Measurements from ENCODE around the gene SLC39A5.
"Not testable (repeated sequence)": the region's sequence is repeated elsewhere in the genome, so short reads cannot be mapped to it uniquely, and the experiment has no call there.

The SLC39A5 gene, protein sequence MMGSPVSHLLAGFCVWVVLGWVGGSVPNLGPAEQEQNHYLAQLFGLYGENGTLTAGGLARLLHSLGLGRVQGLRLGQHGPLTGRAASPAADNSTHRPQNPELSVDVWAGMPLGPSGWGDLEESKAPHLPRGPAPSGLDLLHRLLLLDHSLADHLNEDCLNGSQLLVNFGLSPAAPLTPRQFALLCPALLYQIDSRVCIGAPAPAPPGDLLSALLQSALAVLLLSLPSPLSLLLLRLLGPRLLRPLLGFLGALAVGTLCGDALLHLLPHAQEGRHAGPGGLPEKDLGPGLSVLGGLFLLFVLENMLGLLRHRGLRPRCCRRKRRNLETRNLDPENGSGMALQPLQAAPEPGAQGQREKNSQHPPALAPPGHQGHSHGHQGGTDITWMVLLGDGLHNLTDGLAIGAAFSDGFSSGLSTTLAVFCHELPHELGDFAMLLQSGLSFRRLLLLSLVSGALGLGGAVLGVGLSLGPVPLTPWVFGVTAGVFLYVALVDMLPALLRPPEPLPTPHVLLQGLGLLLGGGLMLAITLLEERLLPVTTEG

DNA sequence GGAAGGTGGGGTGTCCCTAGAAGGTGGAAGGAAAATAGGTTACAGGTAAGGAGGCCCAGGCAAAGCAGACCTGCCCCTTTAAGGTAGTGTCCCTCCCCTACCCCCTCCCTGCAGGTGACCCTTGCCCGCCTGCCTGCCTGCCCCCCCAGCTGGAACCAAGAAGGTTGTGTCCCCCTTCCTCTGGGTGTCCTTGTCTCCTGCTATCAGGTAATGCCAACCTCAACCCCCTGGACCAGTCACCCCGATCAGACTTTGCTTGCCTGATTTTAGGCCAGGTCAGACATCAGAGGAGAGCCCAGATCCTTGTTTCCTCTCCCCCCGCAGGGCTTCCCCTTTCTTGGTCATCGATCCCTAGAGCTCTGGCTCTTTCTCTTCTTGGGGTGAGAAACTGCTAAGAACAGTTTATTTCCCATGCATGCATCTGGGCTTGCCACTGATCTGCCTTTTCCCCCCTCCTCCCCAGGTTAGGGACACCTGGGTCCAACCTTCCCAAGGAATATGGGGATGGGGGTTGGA is at the start of gene SLC39A5:
Gene SLC39A5, plus strand, starts transcription at position 136 of the 516 bp plus-strand sequence. CDS start 1,224 bp downstream, outside the sequence.
- no peak for FAIRE-seq

DNA sequence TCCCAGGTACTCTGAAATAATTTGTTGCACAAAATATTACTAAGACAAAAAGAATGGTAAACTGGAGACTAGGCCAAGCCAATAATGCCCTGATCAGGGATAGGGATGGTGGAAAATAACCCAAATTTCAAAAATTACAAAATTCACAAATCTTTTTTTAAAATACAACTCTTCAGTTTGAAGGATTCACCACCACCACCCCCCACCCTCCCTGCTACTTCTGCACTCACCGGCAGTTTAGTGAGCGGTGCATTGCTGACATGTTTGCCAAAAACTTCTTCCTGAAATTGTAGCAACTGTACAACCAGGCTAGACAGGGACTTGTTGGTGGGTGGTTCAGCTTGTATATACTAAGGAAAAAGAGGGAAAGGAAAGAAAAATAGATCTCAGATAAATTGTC is 42.9 kb upstream of the SLC39A5 start:
- no peak for FAIRE-seq

DNA sequence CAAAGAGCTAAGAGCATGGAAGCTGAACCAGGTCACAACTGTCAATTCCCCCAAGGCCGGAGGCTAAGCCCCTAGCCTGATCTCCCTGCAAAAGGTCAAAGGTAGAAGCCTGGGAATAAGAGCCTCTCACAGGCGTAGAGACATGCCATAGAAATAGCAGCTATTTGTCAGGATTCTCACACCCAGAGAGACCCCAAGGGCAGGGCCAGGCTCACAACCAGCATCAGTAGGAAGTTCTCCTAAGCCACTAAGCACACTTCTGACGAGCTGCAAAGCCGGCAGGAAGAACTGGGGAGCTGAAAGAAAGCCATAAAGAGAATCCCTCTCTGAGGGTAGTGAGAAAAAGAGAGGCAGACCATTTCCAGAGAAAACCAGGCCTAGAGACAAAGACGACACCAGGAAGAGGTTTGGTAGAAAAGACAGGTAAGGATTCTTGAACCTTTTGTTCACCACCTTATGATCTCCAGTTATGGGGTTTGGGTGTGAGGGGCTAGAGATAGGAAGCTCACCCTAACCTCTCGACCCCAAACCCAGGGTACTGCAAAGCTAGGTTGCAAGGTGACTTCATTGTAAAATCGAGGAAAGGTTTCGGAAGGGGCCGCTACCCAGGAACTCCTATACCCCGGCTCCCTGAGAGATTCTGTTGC is 41.6 kb upstream of the SLC39A5 start:
- FAIRE-seq: no peak

DNA sequence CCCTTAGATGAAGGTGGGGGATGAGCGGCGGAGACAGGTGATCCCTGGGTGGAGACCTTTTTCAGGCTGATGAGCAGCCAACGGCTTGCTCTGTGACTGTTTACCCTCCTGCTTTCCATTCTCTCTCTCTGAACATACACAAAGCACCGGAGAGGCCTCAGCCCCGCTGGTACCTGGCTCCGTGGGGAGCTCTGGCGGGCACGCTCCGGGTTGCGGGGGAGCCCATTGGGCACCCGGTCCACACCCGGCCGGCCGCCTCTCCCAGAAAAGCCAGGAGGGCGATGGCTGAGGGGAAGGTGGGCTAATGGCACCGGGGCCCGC is 41.1 kb upstream of the SLC39A5 start:
- FAIRE-seq: no peak

DNA sequence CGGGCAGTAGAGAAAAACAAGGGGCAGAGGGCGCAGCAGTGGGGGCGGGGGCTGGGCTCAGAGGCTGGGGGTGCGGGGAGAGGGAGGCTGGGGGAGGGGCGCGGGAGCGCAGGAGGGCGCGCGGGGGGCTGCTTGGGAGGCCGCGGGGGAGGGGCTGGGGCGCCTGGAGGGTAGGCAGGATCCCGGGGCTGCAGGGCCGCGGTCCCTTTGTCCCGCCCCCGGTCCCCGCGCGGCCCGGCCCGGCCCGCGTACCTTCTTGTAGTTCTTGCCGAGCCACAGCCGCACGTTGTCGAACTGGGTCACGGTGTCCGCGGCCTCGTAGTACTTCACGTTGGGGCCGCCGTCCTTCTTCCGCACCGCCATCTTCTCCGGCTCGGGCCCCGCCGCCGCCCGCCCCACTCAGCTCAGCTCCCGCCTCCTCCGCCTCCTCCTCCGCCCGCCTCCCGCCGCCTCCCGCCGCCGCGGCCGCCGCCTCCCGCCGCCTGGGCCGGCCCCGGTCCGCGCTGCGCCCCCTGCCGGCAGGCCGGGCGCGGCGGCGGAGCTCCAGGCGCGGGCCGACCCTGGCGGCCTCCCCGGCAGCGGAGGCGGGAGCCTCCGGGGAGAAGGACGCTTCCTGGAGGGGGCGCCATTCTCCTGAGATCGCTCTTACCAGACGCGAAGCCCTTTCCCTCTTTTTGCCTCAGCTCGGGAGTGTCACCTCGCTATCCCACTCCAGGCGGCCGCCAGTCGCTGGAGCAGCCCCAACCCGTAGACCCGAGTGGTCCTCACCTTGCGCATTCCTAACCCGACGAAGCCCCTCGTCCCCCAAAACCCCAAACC is 40.5 kb upstream of the SLC39A5 start, which contains the start of gene SMARCC2:
Gene SMARCC2, minus strand, starts transcription at position 385 of the 819 bp plus-strand sequence. Its CDS starts 22 bp downstream, at position 363.
- FAIRE-seq: no peak

DNA sequence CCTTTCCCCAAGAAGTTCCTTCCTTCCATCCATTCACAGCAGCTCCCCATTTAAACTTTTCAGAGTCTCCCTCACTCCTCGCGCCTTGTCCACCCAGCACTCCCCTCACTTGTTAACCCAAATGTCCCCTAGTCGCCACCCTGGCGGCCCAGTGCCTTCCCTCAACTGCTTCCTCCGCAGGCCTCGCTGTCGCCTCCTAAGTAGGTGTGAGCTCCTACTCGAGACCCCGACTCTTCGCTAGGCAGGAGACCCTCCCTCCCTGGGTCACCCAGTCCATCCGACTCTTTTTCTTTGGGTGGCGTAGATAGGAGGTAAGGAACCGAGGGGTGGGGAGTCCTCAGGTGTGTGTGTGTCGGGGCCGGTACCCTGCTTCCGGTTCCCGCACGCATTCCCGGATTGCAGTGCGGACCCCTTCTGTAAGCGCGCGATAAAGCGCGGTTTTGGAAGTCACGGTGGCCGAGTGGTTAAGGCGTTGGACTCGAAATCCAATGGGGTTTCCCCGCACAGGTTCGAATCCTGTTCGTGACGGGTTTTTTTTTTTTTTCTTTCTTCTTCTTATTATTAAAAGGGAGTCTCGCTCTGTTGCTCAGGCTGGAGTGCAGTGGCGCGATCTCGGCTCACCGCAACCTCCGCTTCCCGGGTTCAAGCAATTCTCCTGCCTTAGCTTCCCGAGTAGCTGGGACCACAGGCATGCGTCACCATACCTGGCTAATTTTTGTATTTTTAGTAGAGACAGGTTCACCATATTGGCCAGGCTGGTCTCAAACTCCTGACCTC is 39.7 kb upstream of the SLC39A5 start:
- FAIRE-seq: no peak

DNA sequence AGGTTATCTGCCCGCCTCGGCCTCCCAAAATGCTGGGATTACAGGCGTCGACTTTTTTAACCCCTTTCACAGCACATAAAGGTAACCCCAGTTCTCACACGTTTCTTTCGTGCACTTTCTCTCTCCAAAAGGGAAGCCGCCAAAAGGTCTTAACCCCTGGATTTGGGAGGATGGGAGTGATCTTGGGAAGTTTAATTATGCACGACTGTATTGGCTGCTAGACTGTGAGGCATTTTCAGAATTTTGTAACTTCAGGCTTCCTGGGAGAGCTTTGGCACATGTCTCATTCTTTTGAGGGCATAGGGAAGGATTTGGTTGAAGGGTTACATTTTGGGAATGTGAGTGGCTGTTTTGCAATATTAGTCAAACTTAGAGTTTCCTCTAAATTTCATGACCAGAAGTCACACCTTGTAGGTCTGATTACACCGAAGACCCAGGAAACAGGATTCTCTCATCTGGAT is 39.1 kb upstream of the SLC39A5 start:
- FAIRE-seq: no peak

DNA sequence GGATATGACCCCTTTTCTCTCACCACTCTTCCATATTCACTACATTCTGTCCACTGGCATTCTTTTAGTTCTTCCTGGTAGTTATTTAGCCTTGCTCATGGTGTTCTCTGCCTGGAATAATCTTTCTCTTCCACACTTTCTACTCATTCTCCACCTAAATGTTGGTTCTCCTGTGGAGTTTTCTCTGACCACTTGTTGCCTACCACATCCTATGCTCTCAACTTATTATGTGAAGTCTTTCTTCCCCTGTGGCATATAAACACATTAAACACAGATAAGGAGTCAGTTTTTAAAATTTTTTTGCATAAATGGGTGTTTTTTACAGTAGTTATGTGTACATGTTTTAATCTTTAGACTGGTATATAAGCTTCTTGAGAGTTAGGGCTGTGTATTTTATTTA is 37.3 kb upstream of the SLC39A5 start:
- FAIRE-seq: no peak

DNA sequence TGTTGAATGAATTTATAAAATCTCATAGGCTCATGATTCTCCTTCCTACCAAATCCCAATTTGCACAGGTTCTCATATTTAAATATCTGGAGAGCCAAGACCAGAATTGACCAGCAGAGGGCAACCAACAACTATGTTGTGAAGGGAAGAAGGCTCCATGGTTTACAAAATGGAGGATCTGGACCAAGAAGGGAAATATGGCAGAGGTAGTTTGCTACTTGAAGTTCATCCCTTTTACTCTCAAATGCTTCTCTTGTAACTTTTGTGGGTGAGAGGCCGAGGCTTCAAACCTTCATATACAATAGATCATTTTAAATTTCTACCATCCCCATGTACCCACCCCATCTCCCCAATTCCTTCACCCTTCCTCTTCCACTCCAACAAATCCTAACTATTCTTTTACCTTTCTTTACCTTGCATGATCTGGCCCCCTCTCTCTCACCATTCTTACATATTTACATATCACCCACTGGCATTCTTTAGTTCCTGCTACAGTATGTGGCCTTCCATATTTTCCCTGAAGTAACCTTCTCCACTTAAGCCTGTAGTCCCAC is 36.7 kb upstream of the SLC39A5 start:
- FAIRE-seq: peak; percentile 79

DNA sequence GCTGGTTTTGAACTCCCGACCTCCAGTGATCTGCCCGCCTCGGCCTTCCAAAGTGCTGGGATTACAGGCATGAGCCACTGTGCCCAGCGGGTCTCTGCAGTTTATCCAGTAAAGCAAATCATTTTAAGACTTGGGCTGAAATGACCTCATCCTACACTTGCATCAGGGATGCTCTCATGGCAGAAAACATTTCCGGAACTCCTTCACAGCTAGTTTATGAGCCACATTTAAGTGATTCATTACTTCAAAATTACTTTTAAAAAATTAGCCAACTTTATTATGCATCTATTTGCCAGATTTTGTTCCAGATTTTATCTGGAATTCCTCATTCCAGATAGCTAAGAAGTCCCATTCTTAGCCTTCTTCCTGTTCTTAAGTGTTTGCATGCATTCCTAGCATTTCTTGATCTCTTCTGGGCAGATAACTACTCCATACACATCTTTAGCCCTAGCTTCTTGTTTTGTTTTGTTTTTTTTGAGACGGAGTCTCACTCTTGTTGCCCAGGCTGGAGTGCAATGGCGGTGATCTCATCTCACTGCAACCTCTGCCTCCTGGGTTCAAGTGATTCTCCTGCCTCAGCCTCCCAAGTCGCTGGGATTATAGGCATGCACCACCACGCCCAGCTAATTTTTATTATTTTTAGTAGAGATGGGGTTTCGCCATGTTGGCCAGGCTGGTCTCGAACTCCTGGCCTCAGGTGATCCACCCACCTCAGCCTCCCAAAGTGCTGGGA is 32.9 kb upstream of the SLC39A5 start:
- FAIRE-seq: not testable (repeated sequence)

DNA sequence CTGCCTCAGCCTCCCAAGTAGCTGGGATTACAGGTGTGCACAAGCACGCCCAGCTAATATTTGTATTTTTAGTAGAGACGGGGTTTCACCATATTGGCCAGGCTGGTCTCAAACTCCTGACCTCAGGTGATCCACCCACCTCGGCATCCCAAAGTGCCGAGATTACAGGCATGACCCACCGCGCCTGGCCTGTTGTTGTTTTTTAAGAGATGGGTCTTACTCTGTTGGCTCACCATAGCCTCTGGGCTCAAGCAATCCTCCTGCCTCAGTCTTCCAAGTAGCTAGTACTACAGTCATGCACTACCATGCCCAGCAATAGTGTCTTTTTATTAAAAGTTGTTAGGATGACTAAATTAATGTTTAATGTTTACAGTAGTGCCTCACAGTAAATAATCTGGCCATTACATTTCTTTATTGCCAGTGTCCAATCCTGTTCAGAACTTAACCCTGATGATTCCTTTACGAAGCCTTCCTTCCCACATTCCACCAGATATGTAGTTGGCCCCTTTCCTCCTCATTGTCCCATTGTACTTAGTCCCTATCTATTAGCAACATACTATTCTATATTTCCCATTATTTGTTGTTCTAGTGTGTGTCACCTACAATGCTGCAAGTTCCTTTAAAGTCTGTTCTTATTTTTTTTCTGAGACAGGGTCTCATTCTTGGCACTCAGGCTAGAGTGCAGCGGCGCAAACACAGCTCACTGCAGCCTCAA is 31.8 kb upstream of the SLC39A5 start:
- FAIRE-seq: no peak

DNA sequence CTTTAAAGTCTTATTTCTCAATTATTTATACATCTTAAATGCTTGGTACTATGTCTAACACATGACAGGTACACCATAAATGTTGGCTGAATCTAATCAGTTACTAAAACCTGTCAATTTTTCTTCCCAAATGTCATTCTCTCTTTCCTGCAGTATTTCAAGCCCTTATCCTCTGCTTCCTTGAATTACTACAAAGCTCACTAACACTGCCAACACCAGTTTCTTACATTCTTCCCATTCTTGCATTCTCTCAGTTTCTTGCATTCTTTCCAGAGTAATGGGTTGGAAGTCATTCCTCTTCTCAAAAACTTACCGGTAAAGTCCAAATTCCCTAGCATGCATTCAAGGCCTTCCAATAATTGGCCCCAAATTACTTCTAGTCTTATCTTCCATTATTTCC is 31.0 kb upstream of the SLC39A5 start:
- no peak for FAIRE-seq

DNA sequence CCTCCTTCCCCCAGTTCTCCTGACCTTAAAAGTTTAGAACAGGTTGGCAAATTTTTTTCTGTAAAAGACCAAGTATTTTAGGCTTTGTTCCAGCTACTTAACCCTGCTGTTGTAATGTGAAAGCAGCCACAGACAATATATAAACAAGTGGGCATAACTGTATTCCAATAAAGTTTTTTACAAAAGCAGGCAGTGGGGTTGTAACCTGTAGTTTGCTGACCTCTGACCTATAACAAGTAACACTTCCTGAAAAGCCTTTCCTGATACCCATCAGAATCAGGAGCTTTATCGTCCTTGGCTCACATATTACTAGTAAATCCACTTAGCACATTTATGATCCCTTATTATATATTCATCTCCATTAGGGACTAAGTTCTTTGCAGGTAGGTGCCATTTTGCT is 27.5 kb upstream of the SLC39A5 start:
- no peak for FAIRE-seq

DNA sequence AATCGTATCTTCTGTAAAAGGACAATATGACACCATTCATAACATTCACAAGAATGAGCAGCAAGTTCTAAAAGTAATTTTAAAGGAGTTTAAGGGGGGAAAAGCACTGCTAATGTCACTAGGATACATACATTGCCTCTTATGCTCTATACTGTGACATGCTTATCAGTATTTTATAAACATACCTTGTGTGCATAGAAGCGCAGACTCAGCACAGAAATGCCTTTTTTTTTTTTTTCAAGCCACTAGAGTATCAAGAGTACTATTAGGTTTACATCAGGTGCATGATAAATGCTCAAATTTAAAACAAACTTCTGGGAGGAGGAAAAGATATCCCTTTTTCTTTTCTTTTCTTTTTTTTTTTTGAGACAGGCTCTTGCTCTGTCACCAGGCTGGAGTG is 27.0 kb upstream of the SLC39A5 start:
- no peak for FAIRE-seq

DNA sequence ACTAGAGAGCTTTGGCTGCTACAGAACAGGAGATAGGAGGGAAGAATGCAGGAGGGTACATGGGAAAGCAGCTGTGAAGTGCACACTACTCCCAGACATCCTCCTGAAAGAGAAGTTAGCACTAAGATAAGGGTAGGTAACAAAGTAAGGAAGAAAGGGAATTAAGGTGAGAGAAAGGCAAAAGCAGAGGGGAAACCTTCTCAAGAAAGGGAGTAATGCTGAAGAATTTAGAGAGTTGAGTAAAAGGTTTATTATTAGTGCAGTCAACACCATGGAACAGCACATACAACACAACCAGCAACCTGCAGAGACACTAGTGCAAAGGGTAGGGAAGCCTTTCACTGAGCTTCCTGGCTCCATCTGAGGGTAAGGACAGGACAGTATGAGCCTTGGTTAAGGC is 25.6 kb upstream of the SLC39A5 start:
- no peak for FAIRE-seq

DNA sequence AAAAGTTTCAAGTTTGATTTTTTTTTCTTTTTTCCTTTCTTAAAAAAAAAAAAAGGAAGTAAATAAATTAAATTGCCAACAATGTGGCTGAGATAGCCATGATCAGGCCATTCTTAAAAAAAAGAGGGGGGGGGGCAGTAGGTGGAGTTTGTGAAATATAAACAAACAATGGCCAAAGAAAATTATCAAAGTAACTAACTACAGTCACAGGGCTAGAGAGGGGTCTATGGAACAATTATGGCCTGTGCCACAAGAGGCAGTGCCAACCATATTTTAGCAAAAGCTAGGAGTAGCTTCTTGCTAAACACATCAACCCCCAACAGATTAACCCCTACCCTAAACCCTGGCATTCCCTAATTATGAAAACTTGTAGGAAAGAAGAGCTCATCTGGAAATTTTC is 24.4 kb upstream of the SLC39A5 start:
- no peak for FAIRE-seq

DNA sequence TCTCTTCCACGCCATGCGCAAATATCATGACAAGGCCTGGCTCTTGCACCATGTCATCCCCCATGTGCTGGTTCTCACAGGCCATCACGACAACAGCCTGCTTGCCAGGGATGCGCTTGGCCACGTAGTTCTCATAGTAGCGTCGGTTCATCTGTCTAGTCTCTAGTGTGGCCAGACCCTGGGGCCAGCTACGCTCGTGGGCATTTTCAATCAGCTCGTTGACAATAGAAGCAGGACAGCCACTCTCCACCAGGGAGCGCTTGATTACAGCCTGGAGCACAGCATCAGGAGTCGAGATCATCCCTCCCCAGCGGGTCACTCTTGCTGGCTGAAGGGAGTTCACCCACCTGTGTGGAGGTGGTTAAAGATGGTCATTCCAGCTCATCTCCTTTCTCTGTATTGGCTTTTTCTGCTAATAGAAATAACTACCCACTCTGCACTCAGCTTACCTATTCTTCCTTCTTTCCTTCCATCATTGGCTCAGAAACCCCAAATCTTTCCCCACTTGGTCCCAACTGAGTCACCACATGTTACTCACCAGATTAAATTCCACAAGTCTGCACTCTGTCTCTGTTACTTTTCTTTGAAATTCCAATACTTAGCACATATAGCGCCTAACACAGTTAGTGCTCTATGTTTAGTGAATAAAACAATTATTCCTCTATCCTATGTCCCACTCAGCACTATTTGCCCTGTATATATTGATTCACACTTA is 23.2 kb upstream of the SLC39A5 start:
- no peak for FAIRE-seq

DNA sequence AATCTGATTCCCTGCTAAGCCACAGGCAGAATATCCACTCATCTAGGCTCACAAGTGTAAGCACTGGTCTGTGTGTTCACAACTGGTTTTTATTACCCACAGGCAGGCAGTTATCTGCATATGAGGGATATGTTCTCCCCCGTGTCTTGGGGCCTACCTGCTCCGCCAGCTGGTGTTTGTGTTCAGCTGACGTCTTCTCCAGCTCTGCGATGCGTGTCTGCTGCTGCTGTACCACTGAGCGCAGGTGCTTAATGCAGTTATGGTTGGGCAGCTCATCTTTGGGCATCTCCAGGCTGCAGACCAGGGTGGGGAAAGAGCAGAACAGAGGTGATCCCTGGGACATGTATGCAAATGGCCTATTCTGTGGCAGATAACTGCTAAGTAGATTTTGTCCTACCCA is 21.8 kb upstream of the SLC39A5 start:
- no peak for FAIRE-seq

DNA sequence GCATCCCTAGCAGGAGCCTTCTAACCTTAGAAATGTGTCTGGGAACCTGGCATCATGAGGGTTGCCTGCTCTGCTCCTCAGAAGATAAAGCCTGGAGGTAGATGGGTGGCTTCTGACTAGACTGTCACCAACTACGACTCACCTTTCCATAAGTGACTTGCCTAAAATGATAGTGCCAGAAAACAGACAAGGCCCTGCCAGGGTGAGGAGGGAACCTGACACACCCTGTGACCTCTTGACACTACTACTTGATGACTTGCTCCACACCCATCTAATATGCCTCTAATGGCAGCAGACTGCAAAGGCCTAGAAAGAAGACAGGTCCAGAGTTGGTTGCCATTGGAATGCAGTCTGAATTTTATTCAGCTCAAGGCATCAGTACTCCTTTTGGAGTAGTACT is 17.5 kb upstream of the SLC39A5 start:
- no peak for FAIRE-seq

DNA sequence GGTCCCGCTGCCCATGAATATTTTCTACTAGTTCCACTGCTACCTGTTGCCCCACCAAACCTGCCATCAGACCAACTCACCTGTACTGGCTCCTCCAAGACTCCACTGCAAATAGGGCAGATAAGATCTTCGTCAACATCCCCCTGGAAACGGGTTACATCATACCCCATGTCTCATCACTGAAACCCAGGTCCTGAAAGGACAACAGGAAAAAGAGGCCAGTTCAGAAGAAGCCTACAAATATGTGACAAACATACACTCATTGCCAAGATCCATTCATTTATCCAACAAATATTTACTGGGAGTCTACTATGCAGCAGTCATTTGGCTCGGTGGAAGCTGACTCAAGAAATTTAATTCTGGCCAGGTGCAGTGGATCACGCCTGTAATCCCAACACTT is 16.0 kb upstream of the SLC39A5 start:
- FAIRE-seq: no peak
